MM.1S (cell line): ENCODE measurements around the gene KIRREL3.

ENCODE experiments used
- EZH2 ChIP-seq: fragments of 300-600 bp; sonication (generic); optimal IDR thresholded peaks from 2 replicates; pipeline ENCODE3; 2017; ENCODE audit warnings: low read depth, mild to moderate bottlenecking, antibody characterized with exemption, low read length, mixed read lengths
- EZH2phosphoT487 ChIP-seq: fragments of 300-600 bp; sonication (generic); IDR thresholded peaks from 2 replicates; pipeline ENCODE4 v1.6.1; 2018; ENCODE audit warnings: antibody characterized with exemption, low read length
- TF ChIP-seq, protein P1 (sequence below): fragments of 300-600 bp; sonication (generic); IDR thresholded peaks from 2 replicates; pipeline ENCODE4 v1.5.1; 2016; ENCODE audit warnings: antibody characterized with exemption, low read length, mixed read lengths

DNA sequence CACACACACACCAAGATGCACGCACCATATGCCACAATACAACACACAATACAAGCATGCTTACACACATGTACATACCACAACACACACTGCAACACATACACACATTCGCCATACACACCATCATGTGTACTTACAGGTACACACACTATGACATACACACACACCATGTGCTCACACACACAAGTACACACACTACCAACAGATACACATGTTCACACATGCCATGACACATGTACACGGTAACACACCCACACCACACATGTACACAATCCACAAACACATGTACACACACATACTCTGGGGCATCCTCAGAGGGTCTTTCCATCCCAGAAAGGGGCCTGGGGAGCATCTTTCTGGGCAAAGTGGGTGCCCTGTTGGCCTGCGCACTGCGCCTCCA, 562.8 kb downstream of the KIRREL3 start:
- TF ChIP-seq, protein P1, sequence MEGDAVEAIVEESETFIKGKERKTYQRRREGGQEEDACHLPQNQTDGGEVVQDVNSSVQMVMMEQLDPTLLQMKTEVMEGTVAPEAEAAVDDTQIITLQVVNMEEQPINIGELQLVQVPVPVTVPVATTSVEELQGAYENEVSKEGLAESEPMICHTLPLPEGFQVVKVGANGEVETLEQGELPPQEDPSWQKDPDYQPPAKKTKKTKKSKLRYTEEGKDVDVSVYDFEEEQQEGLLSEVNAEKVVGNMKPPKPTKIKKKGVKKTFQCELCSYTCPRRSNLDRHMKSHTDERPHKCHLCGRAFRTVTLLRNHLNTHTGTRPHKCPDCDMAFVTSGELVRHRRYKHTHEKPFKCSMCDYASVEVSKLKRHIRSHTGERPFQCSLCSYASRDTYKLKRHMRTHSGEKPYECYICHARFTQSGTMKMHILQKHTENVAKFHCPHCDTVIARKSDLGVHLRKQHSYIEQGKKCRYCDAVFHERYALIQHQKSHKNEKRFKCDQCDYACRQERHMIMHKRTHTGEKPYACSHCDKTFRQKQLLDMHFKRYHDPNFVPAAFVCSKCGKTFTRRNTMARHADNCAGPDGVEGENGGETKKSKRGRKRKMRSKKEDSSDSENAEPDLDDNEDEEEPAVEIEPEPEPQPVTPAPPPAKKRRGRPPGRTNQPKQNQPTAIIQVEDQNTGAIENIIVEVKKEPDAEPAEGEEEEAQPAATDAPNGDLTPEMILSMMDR, result no peak
- TF ChIP-seq EZH2, result no peak
- TF ChIP-seq EZH2phosphoT487, result no peak
